Breast epithelium (tissue), 4 donors: Measurements from ENCODE around the gene DPF1. TPM values are rescaled to one million over a fixed set of nuclear protein-coding genes. Genes with fewer than 3 reads are reported as not detected.
A peak's percentile ranks its signal among the peaks of the same experiment; 100 is the strongest.

Source experiments
- DNase-seq, 2 donors: peaks; one replicate each; pipeline ENCODE4 v3.0.0-alpha.2; 2019; ENCODE audit warnings: low spot score in 2 of 2
- H3K27ac ChIP-seq, 2 donors: fragments of 200-600 bp; sonication (generic) in 1 of 2; one replicate each; pipeline ENCODE4 v1.5.1; 2016 to 2019; ENCODE audit warnings: mild to moderate bottlenecking in 1 of 2
- H3K27me3 ChIP-seq, 2 donors: fragments of 200-600 bp; sonication (generic) in 1 of 2; one replicate each; pipeline versions ENCODE4 v1.5.1 to v1.6.0; 2017 to 2019; ENCODE audit warnings: control low read depth in 1 of 2, mild to moderate bottlenecking in 1 of 2
- H3K36me3 ChIP-seq: fragments of 200-600 bp; one replicate; pipeline ENCODE4 v1.5.1; 2019
- H3K4me1 ChIP-seq, 2 donors: fragments of 200-600 bp; sonication (generic); one replicate each; pipeline ENCODE4 v1.5.1; 2016 to 2019; ENCODE audit warnings: control low read depth in 1 of 2
- H3K4me3 ChIP-seq, 3 donors: fragments of 200-600 bp; sonication (generic); 1 replicate in 2 of 3; 2 replicates in 1 of 3; pipeline ENCODE4 v1.5.1; 2016 to 2019; ENCODE audit warnings: mild to moderate bottlenecking in 3 of 3, moderate library complexity in 2 of 3
- H3K9me3 ChIP-seq, 2 donors: fragments of 200-600 bp; sonication (generic) in 1 of 2; one replicate each; pipeline ENCODE4 v1.5.1; 2016 to 2019; ENCODE audit warnings: control low read depth in 1 of 2
- POLR2A ChIP-seq: fragments of 450-650 bp; IDR thresholded peaks from one replicate; pipeline ENCODE4 v1.6.1; 2016; ENCODE audit warnings: antibody characterized with exemption, mild to moderate bottlenecking, moderate library complexity
- POLR2AphosphoS5 ChIP-seq, 3 donors: sonication (generic); formaldehyde crosslinking; IDR thresholded peaks; one replicate each; pipeline ENCODE4 v1.6.1; 2017; ENCODE audit warnings: antibody characterized with exemption in 3 of 3
- intact Hi-C: fragments of 100-400 bp; cut with DNase I; formaldehyde crosslinking; loops from one replicate; pipeline ENCODE4 v1.15.1; 2023; ENCODE audit warnings: low total_unique reads
- total RNA-seq, 3 donors: library from RNA; depleted of rRNA; stranded (reverse); fragments of >200 nt; gene quantifications; one replicate each; pipeline ENCODE4 v1.1.0, GENCODE V29; 2016
- TF ChIP-seq, protein P1 (sequence below), 3 donors: fragments of 450-650 bp; IDR thresholded peaks; one replicate each; pipeline ENCODE4 v1.5.1; 2016 to 2017; ENCODE audit warnings: antibody characterized with exemption in 3 of 3, mild to moderate bottlenecking in 3 of 3, moderate library complexity in 3 of 3

DPF1 gene
- total RNA-seq, 3 donors from 2014 or later = not detected

DNA sequence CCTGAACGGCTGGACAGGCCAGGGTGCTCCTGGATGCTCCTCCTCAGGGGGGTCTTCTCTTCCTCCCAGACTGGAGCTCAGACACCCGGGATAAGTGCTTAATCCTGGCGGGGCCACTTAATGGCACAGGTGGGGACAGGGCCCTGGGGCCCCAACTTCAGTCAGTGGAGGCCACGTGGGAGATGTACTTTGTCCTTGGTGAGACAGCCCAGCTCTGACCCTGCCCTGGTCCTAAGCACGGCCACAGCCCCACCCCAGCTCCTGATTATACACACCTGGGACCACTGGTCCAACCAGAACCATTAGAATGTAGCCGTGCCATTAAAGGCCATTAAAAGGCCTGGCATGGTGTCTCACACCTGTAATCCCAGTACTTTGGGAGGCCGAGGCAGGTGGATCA is 24.4 kb upstream of the DPF1 start:
- TF ChIP-seq, protein P1, sequence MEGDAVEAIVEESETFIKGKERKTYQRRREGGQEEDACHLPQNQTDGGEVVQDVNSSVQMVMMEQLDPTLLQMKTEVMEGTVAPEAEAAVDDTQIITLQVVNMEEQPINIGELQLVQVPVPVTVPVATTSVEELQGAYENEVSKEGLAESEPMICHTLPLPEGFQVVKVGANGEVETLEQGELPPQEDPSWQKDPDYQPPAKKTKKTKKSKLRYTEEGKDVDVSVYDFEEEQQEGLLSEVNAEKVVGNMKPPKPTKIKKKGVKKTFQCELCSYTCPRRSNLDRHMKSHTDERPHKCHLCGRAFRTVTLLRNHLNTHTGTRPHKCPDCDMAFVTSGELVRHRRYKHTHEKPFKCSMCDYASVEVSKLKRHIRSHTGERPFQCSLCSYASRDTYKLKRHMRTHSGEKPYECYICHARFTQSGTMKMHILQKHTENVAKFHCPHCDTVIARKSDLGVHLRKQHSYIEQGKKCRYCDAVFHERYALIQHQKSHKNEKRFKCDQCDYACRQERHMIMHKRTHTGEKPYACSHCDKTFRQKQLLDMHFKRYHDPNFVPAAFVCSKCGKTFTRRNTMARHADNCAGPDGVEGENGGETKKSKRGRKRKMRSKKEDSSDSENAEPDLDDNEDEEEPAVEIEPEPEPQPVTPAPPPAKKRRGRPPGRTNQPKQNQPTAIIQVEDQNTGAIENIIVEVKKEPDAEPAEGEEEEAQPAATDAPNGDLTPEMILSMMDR (IDR thresholded peaks at IDR 0.05) = no peak
- TF ChIP-seq POLR2AphosphoS5 (IDR thresholded peaks at IDR 0.05) (no peak), POLR2A (no peak)
- H3K4me3 ChIP-seq = no peak overlapping the region
- no peaks in the 10 kb centered on the region for H3K36me3 ChIP-seq
- peak overlapping the region; percentile 29 to 54 for H3K27ac ChIP-seq
- H3K4me1 ChIP-seq = no peaks in the 10 kb centered on the region
- H3K9me3 ChIP-seq = no peaks in the 10 kb centered on the region
- H3K27me3 ChIP-seq = no peaks in the 10 kb centered on the region
- DNase-seq = no peak
- intact Hi-C loops = loop anchor here (10.0 kb wide), 1 partner anchor 86 kb away; the partner anchor contains the start of gene CATSPERG

DNA sequence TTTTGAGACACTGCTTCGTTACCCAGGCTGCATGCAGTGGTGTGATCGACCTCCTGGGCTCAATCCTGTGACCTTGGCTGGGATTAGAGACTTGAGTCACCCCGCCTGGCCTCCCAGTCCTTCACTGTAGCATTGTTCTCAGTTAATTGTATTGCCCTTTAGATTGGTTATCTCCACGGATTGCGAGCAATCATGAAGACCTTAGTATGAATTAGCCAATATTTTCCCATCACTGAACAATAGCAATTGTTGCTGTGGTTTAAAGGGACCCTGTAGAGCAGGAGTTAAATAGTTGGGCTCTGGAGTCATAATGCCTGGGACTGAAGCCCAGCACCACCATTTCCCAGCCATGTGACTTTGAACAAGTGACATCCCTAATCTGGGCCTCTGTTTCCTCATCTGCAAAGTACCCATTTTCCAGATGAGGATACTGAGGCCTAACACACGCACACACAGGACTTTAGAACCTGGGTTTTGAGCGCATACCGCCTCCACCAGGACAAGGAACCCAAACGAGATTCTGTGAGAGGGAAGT is 23.8 kb upstream of the DPF1 start:
- no peaks in the 10 kb centered on the region for H3K9me3 ChIP-seq
- H3K36me3 ChIP-seq = no peaks in the 10 kb centered on the region
- intact Hi-C loops = loop anchor here (10.0 kb wide), 1 partner anchor 87 kb away; the partner anchor contains the start of gene CATSPERG
- no peak for DNase-seq
- H3K4me1 ChIP-seq = no peaks in the 10 kb centered on the region
- no peaks in the 10 kb centered on the region for H3K27me3 ChIP-seq
- peak overlapping the region; percentile 29 to 54 for H3K27ac ChIP-seq
- no peak for TF ChIP-seq POLR2A
- no peak overlapping the region for H3K4me3 ChIP-seq

DNA sequence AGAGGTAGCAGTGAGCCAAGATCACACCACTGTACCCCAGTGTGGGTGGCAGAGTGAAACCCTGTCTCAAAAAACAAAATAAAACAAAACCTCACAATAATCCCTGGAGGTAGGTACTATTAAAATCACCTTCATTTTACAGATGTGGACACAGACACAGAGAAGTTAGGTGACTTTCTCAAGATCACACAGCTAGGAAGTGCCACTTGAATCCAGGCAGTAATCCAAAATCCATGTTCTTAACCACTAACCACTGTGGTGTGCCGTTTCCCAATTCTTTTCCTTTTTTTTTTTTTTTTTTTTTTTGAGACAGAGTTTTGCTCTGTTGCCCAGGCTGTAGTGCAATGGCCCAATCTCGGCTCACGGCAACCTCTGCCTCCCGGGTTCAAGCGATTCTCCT is 23.1 kb upstream of the DPF1 start:
- H3K4me1 ChIP-seq = no peaks in the 10 kb centered on the region
- intact Hi-C loops = loop anchor here (10.0 kb wide), 1 partner anchor 88 kb away; the partner anchor contains the start of gene CATSPERG

DNA sequence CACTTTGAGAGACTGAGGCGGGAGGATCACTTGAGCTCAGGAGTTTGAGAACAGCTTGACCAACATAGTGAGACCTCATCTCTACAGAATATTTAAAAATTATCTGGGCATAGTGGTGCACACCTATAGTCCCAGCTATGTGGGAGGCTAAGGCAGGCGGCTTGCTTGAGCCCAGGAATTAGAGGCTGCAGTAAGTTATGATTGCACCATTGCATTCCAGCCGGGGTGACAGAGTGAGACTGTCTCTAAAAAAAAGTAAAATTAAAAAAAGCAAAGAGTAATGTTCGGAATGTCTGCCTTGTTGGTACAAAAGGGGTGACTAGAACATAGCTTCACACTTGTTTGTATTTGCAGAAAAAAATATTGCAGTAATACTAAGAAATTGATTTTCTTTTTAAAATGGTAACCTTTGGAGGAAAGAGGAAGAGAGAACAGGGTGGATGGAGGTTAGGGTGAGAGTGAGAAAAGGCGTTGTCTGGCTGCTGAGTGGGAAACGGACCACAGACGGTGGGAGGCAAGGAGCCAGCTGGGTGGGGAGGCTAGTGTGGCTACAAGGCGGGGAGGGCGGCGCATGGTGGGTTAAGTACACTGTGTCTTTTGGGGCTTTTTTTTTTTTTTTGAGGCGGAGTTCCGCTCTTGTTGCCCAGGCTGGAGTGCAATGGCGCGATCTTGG is 21.9 kb upstream of the DPF1 start:
- H3K27me3 ChIP-seq = no peaks in the 10 kb centered on the region
- DNase-seq = peak in 1 of 2 donors; percentile 41
- no peaks in the 10 kb centered on the region for H3K4me1 ChIP-seq
- H3K9me3 ChIP-seq = no peaks in the 10 kb centered on the region
- intact Hi-C loops = loop anchor here (10.0 kb wide), 1 partner anchor 89 kb away; the partner anchor contains the start of gene CATSPERG
- no peak overlapping the region for H3K4me3 ChIP-seq
- peak overlapping the region; percentile 60 to 73 for H3K27ac ChIP-seq
- H3K36me3 ChIP-seq = no peaks in the 10 kb centered on the region
- TF ChIP-seq, protein P1 (IDR thresholded peaks at IDR 0.05) = no peak
- no peak for TF ChIP-seq POLR2AphosphoS5 (IDR thresholded peaks at IDR 0.05)
- TF ChIP-seq POLR2A = no peak

More for the DNA sequence above, 23.1 kb upstream of the DPF1 start:
- Histone ChIP-seq H3K9me3 (no peaks in the 10 kb centered on the region), H3K27me3 (no peaks in the 10 kb centered on the region), H3K36me3 (no peaks in the 10 kb centered on the region), H3K27ac (peak overlapping the region; percentile 60 to 73), H3K4me3 (no peak overlapping the region)
- TF ChIP-seq POLR2AphosphoS5 (IDR thresholded peaks at IDR 0.05) (no peak), POLR2A (no peak)
- TF ChIP-seq, protein P1 (IDR thresholded peaks at IDR 0.05) = no peak
- DNase-seq = no peak

DNA sequence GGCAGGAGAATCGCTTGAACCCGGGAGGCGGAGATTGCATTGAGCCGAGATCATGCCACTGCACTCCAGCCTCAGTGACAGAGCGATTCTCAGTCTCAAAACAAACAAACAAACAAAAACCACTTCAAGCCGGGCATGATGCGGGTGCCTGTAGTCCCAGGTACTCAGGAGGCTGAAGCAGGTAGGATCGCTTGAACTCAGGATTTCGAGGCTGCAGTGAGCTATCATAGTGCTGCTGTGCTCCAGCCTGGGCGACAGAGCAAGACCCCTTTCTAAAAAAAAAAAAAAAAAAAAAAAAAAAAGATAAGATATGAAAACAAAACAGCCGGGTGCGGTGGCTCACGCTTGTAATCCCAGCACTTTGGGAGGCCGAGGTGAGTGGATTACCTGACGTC is 19.3 kb upstream of the DPF1 start:
- no peak for TF ChIP-seq POLR2A
- TF ChIP-seq, protein P1 (IDR thresholded peaks at IDR 0.05) = no peak
- intact Hi-C loops = loop anchor here (1.0 to 10.0 kb wide), 2 partner anchors 9 to 92 kb away; partner anchors contain the start of gene CATSPERG

More for the DNA sequence above, 19.3 kb upstream of the DPF1 start:
- H3K27me3 ChIP-seq = no peaks in the 10 kb centered on the region
- H3K9me3 ChIP-seq = no peaks in the 10 kb centered on the region
- no peaks in the 10 kb centered on the region for H3K36me3 ChIP-seq
- peak overlapping the region in 1 of 3 donors; percentile 29 for H3K4me3 ChIP-seq
- H3K4me1 ChIP-seq = no peaks in the 10 kb centered on the region
- no peak for DNase-seq
- no peak overlapping the region for H3K27ac ChIP-seq
